Bronchial epithelial cell (primary cell): ENCODE results near the gene CLEC19A. TPM values are rescaled to one million over a fixed set of nuclear protein-coding genes. Genes with fewer than 3 reads are reported as not detected.

Source experiments
- DNase-seq: peaks from one replicate; pipeline ENCODE4 v3.0.0-alpha.2; 2010; ENCODE audit warnings: low read depth
- FAIRE-seq: peaks from 2 replicates; lab custom pipeline; 2011; peaks lifted over from hg19 to GRCh38; lab: Jason Lieb, UNC
- H3K27me3 ChIP-seq: 2 replicates; pipeline ENCODE4 v1.5.1; 2011; ENCODE audit warnings: low read length; ENCODE audit not compliant: control insufficient read depth, insufficient read depth
- H3K36me3 ChIP-seq: 2 replicates; pipeline ENCODE4 v1.5.1; 2011; ENCODE audit warnings: low read length; ENCODE audit not compliant: control insufficient read depth, insufficient read depth
- H3K4me3 ChIP-seq: 2 replicates; pipeline ENCODE4 v1.5.1; 2011; ENCODE audit warnings: mild to moderate bottlenecking, low read depth, low read length, control low read depth
- total RNA-seq: library from RNA; depleted of rRNA; stranded (reverse); fragments of >200 nt; gene quantifications from 2 replicates; pipeline ENCODE4 v1.2.1, GENCODE V29; 2014
- TF ChIP-seq, protein P1 (sequence below): IDR thresholded peaks from 2 replicates; pipeline ENCODE4 v1.5.1; 2011; ENCODE audit warnings: mild to moderate bottlenecking, moderate library complexity, low read length, control low read depth, inconsistent platforms; ENCODE audit not compliant: insufficient read depth, severe bottlenecking

Gene CLEC19A
- not detected in 2 replicates for total RNA-seq

- peaks cover 1% of the 10 kb centered on the region for H3K27me3 ChIP-seq
- FAIRE-seq (no peak), DNase-seq (no peak)
- no peak within 1 kb of the TSS for H3K4me3 ChIP-seq
- H3K36me3 ChIP-seq = no peaks in the 10 kb centered on the region
- TF ChIP-seq, protein P1, sequence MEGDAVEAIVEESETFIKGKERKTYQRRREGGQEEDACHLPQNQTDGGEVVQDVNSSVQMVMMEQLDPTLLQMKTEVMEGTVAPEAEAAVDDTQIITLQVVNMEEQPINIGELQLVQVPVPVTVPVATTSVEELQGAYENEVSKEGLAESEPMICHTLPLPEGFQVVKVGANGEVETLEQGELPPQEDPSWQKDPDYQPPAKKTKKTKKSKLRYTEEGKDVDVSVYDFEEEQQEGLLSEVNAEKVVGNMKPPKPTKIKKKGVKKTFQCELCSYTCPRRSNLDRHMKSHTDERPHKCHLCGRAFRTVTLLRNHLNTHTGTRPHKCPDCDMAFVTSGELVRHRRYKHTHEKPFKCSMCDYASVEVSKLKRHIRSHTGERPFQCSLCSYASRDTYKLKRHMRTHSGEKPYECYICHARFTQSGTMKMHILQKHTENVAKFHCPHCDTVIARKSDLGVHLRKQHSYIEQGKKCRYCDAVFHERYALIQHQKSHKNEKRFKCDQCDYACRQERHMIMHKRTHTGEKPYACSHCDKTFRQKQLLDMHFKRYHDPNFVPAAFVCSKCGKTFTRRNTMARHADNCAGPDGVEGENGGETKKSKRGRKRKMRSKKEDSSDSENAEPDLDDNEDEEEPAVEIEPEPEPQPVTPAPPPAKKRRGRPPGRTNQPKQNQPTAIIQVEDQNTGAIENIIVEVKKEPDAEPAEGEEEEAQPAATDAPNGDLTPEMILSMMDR = no peak
These were observed at the start of gene CLEC19A for GRCh38 chr16:19285431-19285830. Gene CLEC19A (plus strand): TSS chr16:19285731. CDS start chr16:19285852, 121 bp downstream.

- Histone ChIP-seq H3K27me3 (no peaks in the 10 kb centered on the region), H3K36me3 (no peaks in the 10 kb centered on the region), H3K4me3 (no peak overlapping the region)
- DNase-seq = no peak
- TF ChIP-seq, protein P1 = no peak
- FAIRE-seq = no peak
These were observed 49.6 kb upstream of the CLEC19A start for GRCh38 chr16:19235886-19236285.

GRCh38 chr16:19236561-19237209 is 48.8 kb upstream of the CLEC19A start:
- TF ChIP-seq, protein P1 = no peak
- no peaks in the 10 kb centered on the region for H3K36me3 ChIP-seq
- no peaks in the 10 kb centered on the region for H3K27me3 ChIP-seq
- FAIRE-seq (peak; percentile 55), DNase-seq (no peak)
- H3K4me3 ChIP-seq = no peak overlapping the region

- Histone ChIP-seq H3K27me3 (no peaks in the 10 kb centered on the region), H3K4me3 (no peak overlapping the region), H3K36me3 (no peaks in the 10 kb centered on the region)
- FAIRE-seq (no peak), DNase-seq (no peak)
- TF ChIP-seq, protein P1 = no peak
These were observed 47.1 kb upstream of the CLEC19A start for GRCh38 chr16:19238406-19238805.

DNA sequence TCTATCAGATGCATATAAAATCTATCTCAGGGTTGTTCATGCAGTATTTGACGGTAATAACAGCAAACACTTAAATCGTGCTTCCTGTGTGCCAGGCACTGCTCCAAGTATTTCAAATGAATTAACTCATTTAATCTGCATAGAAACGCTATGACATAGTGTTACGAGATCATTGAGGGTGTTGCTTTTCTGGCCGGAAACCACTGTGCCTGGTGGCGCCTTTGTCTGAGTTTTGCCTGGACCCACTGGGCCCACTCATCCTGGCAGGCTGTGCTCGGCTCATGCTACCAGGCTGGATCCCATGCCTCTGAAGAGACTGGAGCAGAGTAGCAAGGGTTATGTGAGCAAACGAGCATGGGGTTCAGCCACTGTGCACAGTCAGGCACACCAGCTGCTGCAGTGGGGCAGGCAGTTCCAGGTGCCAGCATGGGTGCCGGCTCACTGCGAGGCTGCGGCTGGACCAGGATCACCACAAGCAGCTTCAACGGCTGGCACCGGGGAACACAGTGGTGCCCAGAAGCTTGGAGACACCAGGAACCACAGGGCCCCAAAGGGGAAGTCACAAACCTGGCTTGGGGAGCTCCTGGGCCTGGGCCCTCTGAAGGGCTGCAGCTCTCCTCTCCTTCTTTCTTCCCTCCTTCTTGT is 45.9 kb upstream of the CLEC19A start:
- Histone ChIP-seq H3K27me3 (no peaks in the 10 kb centered on the region), H3K36me3 (no peaks in the 10 kb centered on the region), H3K4me3 (no peak overlapping the region)
- DNase-seq (no peak), FAIRE-seq (no peak)
- TF ChIP-seq, protein P1 = no peak

- no peak for FAIRE-seq
- Histone ChIP-seq H3K4me3 (no peak overlapping the region), H3K36me3 (no peaks in the 10 kb centered on the region)
These were observed 45.0 kb upstream of the CLEC19A start for GRCh38 chr16:19240494-19240893.

More at GRCh38 chr16:19240494-19240893, 45.0 kb upstream of the CLEC19A start:
- TF ChIP-seq, protein P1 = no peak
- no peak for DNase-seq
- no peaks in the 10 kb centered on the region for H3K27me3 ChIP-seq
